ENCODE data around the gene TLE5.

DNA sequence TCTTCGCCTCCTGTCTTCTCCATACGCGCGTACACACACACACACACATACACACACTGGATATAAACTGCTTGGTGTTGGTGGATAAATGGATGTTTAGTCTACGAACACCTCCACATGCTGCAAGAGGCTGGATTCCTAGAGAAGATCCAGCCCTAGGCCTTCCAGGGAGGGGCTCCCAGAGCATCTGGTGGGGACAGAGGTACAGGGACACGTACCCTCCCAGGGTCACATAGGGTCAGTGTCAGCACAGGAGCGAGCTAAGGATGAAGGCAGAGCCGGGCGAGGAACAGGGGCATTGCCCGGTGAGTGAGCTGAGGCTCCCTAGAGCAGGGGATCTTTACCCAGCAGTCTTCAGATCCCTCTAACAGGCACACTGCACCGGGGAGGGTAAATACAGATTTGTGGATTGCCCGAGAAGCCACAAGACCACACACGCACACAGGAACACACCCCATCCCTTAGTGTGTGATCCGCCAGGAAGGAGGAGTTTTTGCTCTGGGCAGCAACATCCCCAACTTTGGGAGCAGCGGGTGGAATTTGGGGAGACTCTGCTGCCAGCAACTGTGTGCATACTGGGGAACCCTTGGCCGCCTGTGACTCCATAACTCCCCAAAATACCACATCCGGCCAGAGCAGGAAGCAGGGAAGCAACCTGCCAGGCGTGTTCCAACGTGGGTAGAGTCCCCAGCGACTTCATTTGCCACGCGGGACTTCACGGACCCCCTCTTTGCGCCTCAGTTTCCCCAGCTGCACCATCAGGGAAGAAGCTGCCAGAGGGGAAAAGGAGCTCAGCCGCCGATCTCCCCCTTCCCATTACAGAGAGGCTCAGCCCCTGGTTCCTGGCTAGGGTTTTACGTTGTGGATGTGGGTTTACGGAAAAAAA lies 27.4 kb downstream of the TLE5 start:
- TF ChIP-seq, protein P1, sequence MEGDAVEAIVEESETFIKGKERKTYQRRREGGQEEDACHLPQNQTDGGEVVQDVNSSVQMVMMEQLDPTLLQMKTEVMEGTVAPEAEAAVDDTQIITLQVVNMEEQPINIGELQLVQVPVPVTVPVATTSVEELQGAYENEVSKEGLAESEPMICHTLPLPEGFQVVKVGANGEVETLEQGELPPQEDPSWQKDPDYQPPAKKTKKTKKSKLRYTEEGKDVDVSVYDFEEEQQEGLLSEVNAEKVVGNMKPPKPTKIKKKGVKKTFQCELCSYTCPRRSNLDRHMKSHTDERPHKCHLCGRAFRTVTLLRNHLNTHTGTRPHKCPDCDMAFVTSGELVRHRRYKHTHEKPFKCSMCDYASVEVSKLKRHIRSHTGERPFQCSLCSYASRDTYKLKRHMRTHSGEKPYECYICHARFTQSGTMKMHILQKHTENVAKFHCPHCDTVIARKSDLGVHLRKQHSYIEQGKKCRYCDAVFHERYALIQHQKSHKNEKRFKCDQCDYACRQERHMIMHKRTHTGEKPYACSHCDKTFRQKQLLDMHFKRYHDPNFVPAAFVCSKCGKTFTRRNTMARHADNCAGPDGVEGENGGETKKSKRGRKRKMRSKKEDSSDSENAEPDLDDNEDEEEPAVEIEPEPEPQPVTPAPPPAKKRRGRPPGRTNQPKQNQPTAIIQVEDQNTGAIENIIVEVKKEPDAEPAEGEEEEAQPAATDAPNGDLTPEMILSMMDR (IDR thresholded peaks at IDR 0.05; ENCODE audit: borderline replicate concordance, extremely low read depth, low read length, poor library complexity, severe bottlenecking), result no peak
- no peak for TF ChIP-seq EZH2 (IDR thresholded peaks at IDR 0.05; ENCODE audit: borderline replicate concordance, low read depth, low read length, severe bottlenecking)
